ENCODE data around the gene SAMD5. TPM values are rescaled to one million over a fixed set of nuclear protein-coding genes. Genes with fewer than 3 reads are reported as not detected.

Gene SAMD5
- polyA plus RNA-seq, 2 of the 4 experiments (the other 2 are of a cell fraction), result 0.79 to 2.0 TPM

GRCh38 chr6:147463651-147464050 is 44.8 kb upstream of the SAMD5 start:
- no peak overlapping the region for H3K27ac ChIP-seq
- H3K9me3 ChIP-seq, result no peaks in the 10 kb centered on the region
- no peak overlapping the region for H3K4me3 ChIP-seq
- 0% methylated on average over 1 of the region's 1 CpG for WGBS (ENCODE audit: missing lambda C conversion rate)
- no peak for FAIRE-seq
- ATAC-seq, result no peak
- ChIA-PET POLR2A (no interaction called here), CTCF (no interaction called here)
- no peaks in the 10 kb centered on the region for H3K4me1 ChIP-seq
- DNase-seq (ENCODE audit: low read depth in 1 of 2, low spot score in 1 of 2), result no peak
- TF ChIP-seq ZSCAN20 (CRISPR knock-in tag; IDR thresholded peaks at IDR 0.05), result no peak
- no peak for TF ChIP-seq ELK1 (IDR thresholded peaks at IDR 0.05; ENCODE audit: low read depth, low read length)
- no peak for TF ChIP-seq HES2 (IDR thresholded peaks at IDR 0.05)
- TF ChIP-seq RAD21 (conservative IDR thresholded peaks at IDR 0.05 in 1 of 2, IDR thresholded peaks at IDR 0.05 in 1 of 2), result no peak
- TF ChIP-seq TP53 (CRISPR knock-in tag; IDR thresholded peaks at IDR 0.05), result no peak
- TF ChIP-seq POLR2A (IDR thresholded peaks at IDR 0.05; ENCODE audit: low read length), result no peak
- TF ChIP-seq MYC (IDR thresholded peaks at IDR 0.05; ENCODE audit: borderline replicate concordance, low read length), result no peak
- no peak for TF ChIP-seq HOXA7 (CRISPR knock-in tag; IDR thresholded peaks at IDR 0.05)
- TF ChIP-seq EHF (CRISPR knock-in tag; IDR thresholded peaks at IDR 0.05), result no peak
- no peak for TF ChIP-seq RARB (CRISPR knock-in tag; IDR thresholded peaks at IDR 0.05)
- TF ChIP-seq CBX2 (IDR thresholded peaks at IDR 0.05; ENCODE audit: borderline replicate concordance, low read depth), result no peak
- H3K4me2 ChIP-seq, result no peak overlapping the region

GRCh38 chr6:147467428-147467827 is 41.1 kb upstream of the SAMD5 start:
- FAIRE-seq, result no peak

GRCh38 chr6:147467886-147468285 is 40.6 kb upstream of the SAMD5 start:
- no peak for FAIRE-seq
- no peak overlapping the region for H3K4me2 ChIP-seq
- ATAC-seq, result no peak
- CTCF ChIA-PET, result no interaction called here
- H3K27ac ChIP-seq, result no peak overlapping the region
- no peak for DNase-seq (ENCODE audit: low read depth in 1 of 2, low spot score in 1 of 2)
- WGBS (ENCODE audit: missing lambda C conversion rate), result 48% methylated on average over 2 of the region's 2 CpGs
- no peaks in the 10 kb centered on the region for H3K9me3 ChIP-seq
- POLR2A ChIA-PET, result no interaction called here
- H3K4me1 ChIP-seq, result no peaks in the 10 kb centered on the region
- H3K4me3 ChIP-seq, result no peak overlapping the region
- TF ChIP-seq MYC (IDR thresholded peaks at IDR 0.05; ENCODE audit: borderline replicate concordance, low read length) (no peak), SMC3 (IDR thresholded peaks at IDR 0.05) (no peak), RAD21 (conservative IDR thresholded peaks at IDR 0.05 in 1 of 2, IDR thresholded peaks at IDR 0.05 in 1 of 2) (no peak), EHMT2 (IDR thresholded peaks at IDR 0.05; ENCODE audit: low read depth) (no peak), HOXB5 (CRISPR knock-in tag; IDR thresholded peaks at IDR 0.05) (no peak), MAFK (IDR thresholded peaks at IDR 0.05; ENCODE audit: partially characterized antibody) (no peak), SREBF2 (IDR thresholded peaks at IDR 0.05) (no peak), USF2 (IDR thresholded peaks at IDR 0.05) (no peak), PBX3 (IDR thresholded peaks at IDR 0.05) (no peak), POLR2AphosphoS2 (conservative IDR thresholded peaks at IDR 0.05; ENCODE audit: low read length) (no peak), KDM5A (IDR thresholded peaks at IDR 0.05) (no peak), CHD4 (IDR thresholded peaks at IDR 0.05; ENCODE audit: borderline replicate concordance) (no peak), TFCP2L1 (CRISPR knock-in tag; IDR thresholded peaks at IDR 0.05) (no peak), CHD2 (IDR thresholded peaks at IDR 0.05; ENCODE audit: low read length, partially characterized antibody) (no peak), RARB (CRISPR knock-in tag; IDR thresholded peaks at IDR 0.05) (no peak), CEBPB (IDR thresholded peaks at IDR 0.05) (no peak), HOXA7 (CRISPR knock-in tag; IDR thresholded peaks at IDR 0.05) (no peak), CBX2 (IDR thresholded peaks at IDR 0.05; ENCODE audit: borderline replicate concordance, low read depth) (no peak), RFX5 (IDR thresholded peaks at IDR 0.05) (no peak)

More at GRCh38 chr6:147467428-147467827, 41.1 kb upstream of the SAMD5 start:
- H3K4me2 ChIP-seq, result no peak overlapping the region
- no peaks in the 10 kb centered on the region for H3K9me3 ChIP-seq
- ChIA-PET CTCF (no interaction called here), POLR2A (no interaction called here)
- no peak for TF ChIP-seq E2F6 (IDR thresholded peaks at IDR 0.05; ENCODE audit: borderline replicate concordance, low read depth)
- TF ChIP-seq MAZ (IDR thresholded peaks at IDR 0.05; ENCODE audit: borderline replicate concordance, low read depth, low read length), result no peak
- TF ChIP-seq NPAS2 (CRISPR knock-in tag; IDR thresholded peaks at IDR 0.05; ENCODE audit: borderline replicate concordance), result no peak
- no peak for TF ChIP-seq RARB (CRISPR knock-in tag; IDR thresholded peaks at IDR 0.05)
- TF ChIP-seq NFE2L2 (conservative IDR thresholded peaks at IDR 0.05; ENCODE audit: low read length), result no peak
- no peak for TF ChIP-seq BCL3 (IDR thresholded peaks at IDR 0.05)
- 59% methylated on average over 5 of the region's 5 CpGs for WGBS (ENCODE audit: missing lambda C conversion rate)
- H3K4me3 ChIP-seq, result no peak overlapping the region
- no peak overlapping the region for H3K27ac ChIP-seq
- DNase-seq (ENCODE audit: low read depth in 1 of 2, low spot score in 1 of 2), result no peak
- ATAC-seq, result no peak
- H3K4me1 ChIP-seq, result no peaks in the 10 kb centered on the region
